Activated CD4-positive, alpha-beta T cell treated with anti-CD3 and anti-CD28 coated beads for 4 hours (primary cell): ENCODE measurements around the gene COL15A1.
"Not testable (repeated sequence)": the region's sequence is repeated elsewhere in the genome, so short reads cannot be mapped to it uniquely, and the experiment has no call there.

Experiments
- DNase-seq, 2 donors: peaks; one replicate each; pipeline ENCODE4 v3.0.0-alpha.2; 2020

COL15A1 gene

GRCh38 chr9:98943682-98944056 is at the start of gene COL15A1:
Gene COL15A1, plus strand, starts transcription at chr9:98943907. Its CDS starts 155 bp downstream, at chr9:98944062.
- no peak for DNase-seq

GRCh38 chr9:98894171-98894570 is 49.5 kb upstream of the COL15A1 start:
- DNase-seq: no peak

GRCh38 chr9:98894761-98895160 is 48.9 kb upstream of the COL15A1 start:
- no peak for DNase-seq

- no peak for DNase-seq
Measured at GRCh38 chr9:98896632-98897031, 47.1 kb upstream of the COL15A1 start.

GRCh38 chr9:98897745-98898144 is 46.0 kb upstream of the COL15A1 start:
- no peak for DNase-seq

- no peak for DNase-seq
Measured at GRCh38 chr9:98899408-98900056, 44.2 kb upstream of the COL15A1 start.

GRCh38 chr9:98900244-98900643 is 43.5 kb upstream of the COL15A1 start:
- no peak for DNase-seq

- no peak for DNase-seq
Measured at GRCh38 chr9:98900725-98901124, 43.0 kb upstream of the COL15A1 start.

- not testable (repeated sequence) for DNase-seq
Measured at GRCh38 chr9:98901843-98902242, 41.9 kb upstream of the COL15A1 start.

GRCh38 chr9:98902516-98902915 is 41.2 kb upstream of the COL15A1 start:
- DNase-seq: no peak

GRCh38 chr9:98902925-98903324 is 40.8 kb upstream of the COL15A1 start:
- DNase-seq: no peak

GRCh38 chr9:98903961-98904411 is 39.7 kb upstream of the COL15A1 start:
- no peak for DNase-seq

GRCh38 chr9:98905015-98905414 is 38.7 kb upstream of the COL15A1 start:
- DNase-seq: no peak

- no peak for DNase-seq
Measured at GRCh38 chr9:98906273-98907040, 37.2 kb upstream of the COL15A1 start.

GRCh38 chr9:98907055-98907454 is 36.7 kb upstream of the COL15A1 start:
- DNase-seq: no peak

GRCh38 chr9:98908897-98909634 is 34.6 kb upstream of the COL15A1 start:
- no peak for DNase-seq

- no peak for DNase-seq
Measured at GRCh38 chr9:98909935-98910334, 33.8 kb upstream of the COL15A1 start.

GRCh38 chr9:98911042-98911441 is 32.7 kb upstream of the COL15A1 start:
- DNase-seq: no peak

- DNase-seq: not testable (repeated sequence)
Measured at GRCh38 chr9:98911738-98912137, 32.0 kb upstream of the COL15A1 start.

- DNase-seq: no peak
Measured at GRCh38 chr9:98912450-98912849, 31.3 kb upstream of the COL15A1 start.

- no peak for DNase-seq
Measured at GRCh38 chr9:98913044-98913443, 30.7 kb upstream of the COL15A1 start.

GRCh38 chr9:98913705-98914104 is 30.0 kb upstream of the COL15A1 start:
- DNase-seq: no peak

GRCh38 chr9:98915599-98915998 is 28.1 kb upstream of the COL15A1 start:
- no peak for DNase-seq

GRCh38 chr9:98916660-98917059 is 27.0 kb upstream of the COL15A1 start:
- DNase-seq: no peak
